GM12878 (cell line): Measurements from ENCODE around the gene HOXD10.

Experiments
- ATF2 ChIP-seq: IDR thresholded peaks from 2 replicates; pipeline ENCODE4 v1.6.1; 2012; ENCODE audit warnings: low read length, inconsistent platforms
- MTA3 ChIP-seq: IDR thresholded peaks from 2 replicates; pipeline ENCODE4 v1.6.1; 2012; ENCODE audit warnings: low read length, inconsistent platforms, borderline replicate concordance

GRCh38 chr2:176131848-176132158, 15.2 kb downstream of the HOXD10 start:
- TF ChIP-seq MTA3, result no peak
- no peak for TF ChIP-seq ATF2
